NCI-H2227 (cell line): Measurements from ENCODE around the gene ALDH1A1.

Experiments
- DNase-seq: peaks from one replicate; lab custom pipeline; 2025; ENCODE audit not compliant: unreplicated experiment; lab: John Stamatoyannopoulos, UW

Gene ALDH1A1

GRCh38 chr9:72857624-72857996 is 95.2 kb downstream of the ALDH1A1 start:
- DNase-seq: no peak

GRCh38 chr9:72856972-72857623 is 95.8 kb downstream of the ALDH1A1 start:
- DNase-seq: no peak

- no peak for DNase-seq
Observed at GRCh38 chr9:72855890-72856523, 96.8 kb downstream of the ALDH1A1 start.

GRCh38 chr9:72855321-72855720 is 97.5 kb downstream of the ALDH1A1 start:
- no peak for DNase-seq
